Epithelial cell of proximal tubule (primary cell): ENCODE measurements around the gene GRIK3. TPM values are rescaled to one million over a fixed set of nuclear protein-coding genes. Genes with fewer than 3 reads are reported as not detected.

Source experiments
- DNase-seq: peaks from one replicate; pipeline ENCODE4 v3.0.0-alpha.2; 2011; ENCODE audit warnings: low read depth
- H3K4me3 ChIP-seq: 2 replicates; pipeline ENCODE4 v1.5.1; 2011; ENCODE audit warnings: low read depth, mild to moderate bottlenecking, low read length
- CTCF ChIP-seq: conservative IDR thresholded peaks from 2 replicates; pipeline ENCODE4 v1.5.1; 2012; ENCODE audit warnings: low read depth, mild to moderate bottlenecking, low read length
- total RNA-seq: library from RNA; depleted of rRNA; stranded (reverse); fragments of >200 nt; gene quantifications from 2 replicates; pipeline ENCODE4 v1.2.3, GENCODE V29; 2015

Gene GRIK3
- total RNA-seq, 1 donor from 2014 or later = not detected

- no peak for TF ChIP-seq CTCF
- H3K4me3 ChIP-seq = no peak overlapping the region
- no peak for DNase-seq
These were observed 172.9 kb downstream of the GRIK3 start for GRCh38 chr1:36861375-36861774.

GRCh38 chr1:36859926-36860325 lies 174.4 kb downstream of the GRIK3 start:
- no peak for DNase-seq
- H3K4me3 ChIP-seq = no peak overlapping the region
- TF ChIP-seq CTCF = no peak

GRCh38 chr1:36858981-36859380 lies 175.3 kb downstream of the GRIK3 start:
- TF ChIP-seq CTCF = no peak
- DNase-seq = no peak
- no peak overlapping the region for H3K4me3 ChIP-seq

GRCh38 chr1:36858553-36858952 lies 175.8 kb downstream of the GRIK3 start:
- no peak for DNase-seq
- no peak for TF ChIP-seq CTCF
- no peak overlapping the region for H3K4me3 ChIP-seq

- TF ChIP-seq CTCF = no peak
- no peak for DNase-seq
- no peak overlapping the region for H3K4me3 ChIP-seq
These were observed 176.6 kb downstream of the GRIK3 start for GRCh38 chr1:36857754-36858153.

GRCh38 chr1:36855699-36856494 lies 178.4 kb downstream of the GRIK3 start:
- no peak for DNase-seq
- no peak overlapping the region for H3K4me3 ChIP-seq
- TF ChIP-seq CTCF = no peak

- TF ChIP-seq CTCF = no peak
- DNase-seq = no peak
- H3K4me3 ChIP-seq = no peak overlapping the region
These were observed 180.7 kb downstream of the GRIK3 start for GRCh38 chr1:36853638-36854037.
